Measurements from ENCODE around the gene SLX4.
"Not testable (repeated sequence)": the region's sequence is repeated elsewhere in the genome, so short reads cannot be mapped to it uniquely, and the experiment has no call there.

The SLX4 gene

GRCh38 chr16:3611146-3611975 lies at the start of gene SLX4:
SLX4 (minus strand) TSS chr16:3611606; CDS start chr16:3608964, 2,642 bp downstream.
- DNase-seq (ENCODE audit: low read depth, low spot score), result peak; percentile 70

GRCh38 chr16:3659251-3659650 lies 47.8 kb upstream of the SLX4 start:
- no peak for DNase-seq (ENCODE audit: low read depth, low spot score)

GRCh38 chr16:3656491-3657468 lies 45.4 kb upstream of the SLX4 start:
- DNase-seq (ENCODE audit: low read depth, low spot score), result no peak

- not testable (repeated sequence) for DNase-seq (ENCODE audit: low read depth, low spot score)
Observed at GRCh38 chr16:3656160-3656490, 44.7 kb upstream of the SLX4 start.

GRCh38 chr16:3655396-3656159 lies 44.2 kb upstream of the SLX4 start:
- DNase-seq (ENCODE audit: low read depth, low spot score), result no peak

- no peak for DNase-seq (ENCODE audit: low read depth, low spot score)
Observed at GRCh38 chr16:3655030-3655395, 43.6 kb upstream of the SLX4 start.

GRCh38 chr16:3654249-3654991 lies 43.0 kb upstream of the SLX4 start, which contains the start of gene DNASE1:
DNASE1 (plus strand) TSS chr16:3654691; CDS start chr16:3655374, 683 bp downstream.
- peak; percentile 17 for DNase-seq (ENCODE audit: low read depth, low spot score)

- no peak for DNase-seq (ENCODE audit: low read depth, low spot score)
Observed at GRCh38 chr16:3652373-3653195, 41.2 kb upstream of the SLX4 start.

GRCh38 chr16:3651461-3652372 lies 40.3 kb upstream of the SLX4 start:
- no peak for DNase-seq (ENCODE audit: low read depth, low spot score)

- no peak for DNase-seq (ENCODE audit: low read depth, low spot score)
Observed at GRCh38 chr16:3650631-3651265, 39.3 kb upstream of the SLX4 start.

GRCh38 chr16:3646348-3646920 lies 35.0 kb upstream of the SLX4 start:
- DNase-seq (ENCODE audit: low read depth, low spot score), result no peak

- no peak for DNase-seq (ENCODE audit: low read depth, low spot score)
Observed at GRCh38 chr16:3645504-3646347, 34.3 kb upstream of the SLX4 start.

GRCh38 chr16:3645108-3645503 lies 33.7 kb upstream of the SLX4 start:
- DNase-seq (ENCODE audit: low read depth, low spot score), result no peak

GRCh38 chr16:3643095-3643730 lies 31.8 kb upstream of the SLX4 start:
- DNase-seq (ENCODE audit: low read depth, low spot score), result no peak

GRCh38 chr16:3642397-3643094 lies 31.1 kb upstream of the SLX4 start:
- no peak for DNase-seq (ENCODE audit: low read depth, low spot score)

- no peak for DNase-seq (ENCODE audit: low read depth, low spot score)
Observed at GRCh38 chr16:3641801-3642396, 30.5 kb upstream of the SLX4 start.

Measured in activated naive CD8-positive, alpha-beta T cell treated with anti-CD3 and anti-CD28 coated beads, Interleukin-2, amount 50 U/mL, for 16 hours (primary cell).